T1000 (cell line): ENCODE data around the gene FZD10.

ENCODE experiments used
- DNase-seq: peaks from one replicate; lab custom pipeline; 2025; ENCODE audit warnings: mixed read lengths; lab: John Stamatoyannopoulos, UW

The FZD10 gene, protein sequence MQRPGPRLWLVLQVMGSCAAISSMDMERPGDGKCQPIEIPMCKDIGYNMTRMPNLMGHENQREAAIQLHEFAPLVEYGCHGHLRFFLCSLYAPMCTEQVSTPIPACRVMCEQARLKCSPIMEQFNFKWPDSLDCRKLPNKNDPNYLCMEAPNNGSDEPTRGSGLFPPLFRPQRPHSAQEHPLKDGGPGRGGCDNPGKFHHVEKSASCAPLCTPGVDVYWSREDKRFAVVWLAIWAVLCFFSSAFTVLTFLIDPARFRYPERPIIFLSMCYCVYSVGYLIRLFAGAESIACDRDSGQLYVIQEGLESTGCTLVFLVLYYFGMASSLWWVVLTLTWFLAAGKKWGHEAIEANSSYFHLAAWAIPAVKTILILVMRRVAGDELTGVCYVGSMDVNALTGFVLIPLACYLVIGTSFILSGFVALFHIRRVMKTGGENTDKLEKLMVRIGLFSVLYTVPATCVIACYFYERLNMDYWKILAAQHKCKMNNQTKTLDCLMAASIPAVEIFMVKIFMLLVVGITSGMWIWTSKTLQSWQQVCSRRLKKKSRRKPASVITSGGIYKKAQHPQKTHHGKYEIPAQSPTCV

DNA sequence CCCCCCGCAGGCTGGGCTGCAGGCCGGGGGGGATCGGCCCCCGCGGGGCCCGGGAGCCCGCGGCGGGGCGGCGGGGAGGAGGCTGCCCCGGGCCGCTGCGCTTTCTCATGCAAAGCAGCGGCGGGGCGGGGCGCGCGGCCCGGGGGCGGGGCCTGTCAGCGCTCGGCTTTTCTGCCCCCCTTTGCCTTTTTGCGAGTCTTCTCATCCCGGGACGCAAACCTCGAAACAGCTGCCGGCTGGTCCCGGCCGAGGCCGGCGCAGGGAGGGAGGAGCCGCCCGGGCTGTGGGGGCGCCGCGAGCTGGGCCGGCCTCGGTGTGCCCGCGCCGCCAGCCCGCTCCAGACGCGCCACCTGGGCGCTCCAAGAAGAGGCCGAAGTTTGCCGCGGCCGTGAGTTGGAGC lies at the start of gene FZD10:
Gene FZD10, plus strand, starts transcription at position 198 of the 400 bp plus-strand sequence. CDS start 479 bp downstream, outside the sequence.
- no peak for DNase-seq

DNA sequence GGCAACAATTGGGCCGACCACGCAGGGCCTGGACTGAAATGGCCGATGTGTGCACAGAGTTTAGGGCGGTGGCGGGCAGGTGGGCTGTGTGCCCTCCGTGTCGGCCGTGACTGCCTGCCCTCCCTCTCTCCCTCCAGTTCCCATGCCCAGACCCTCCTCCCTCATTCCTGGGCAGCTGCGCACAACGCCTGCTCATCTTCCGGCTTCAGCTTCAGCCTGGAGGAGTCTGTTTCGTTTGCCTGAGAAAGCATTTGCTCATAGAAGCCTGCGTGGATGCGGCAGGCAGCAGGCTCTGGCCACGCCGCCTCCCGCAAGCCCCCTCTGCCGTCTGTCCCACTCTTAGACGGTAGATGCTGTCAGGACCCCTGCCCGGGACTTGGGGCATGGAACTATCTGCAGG lies 47.3 kb upstream of the FZD10 start:
- DNase-seq = no peak

DNA sequence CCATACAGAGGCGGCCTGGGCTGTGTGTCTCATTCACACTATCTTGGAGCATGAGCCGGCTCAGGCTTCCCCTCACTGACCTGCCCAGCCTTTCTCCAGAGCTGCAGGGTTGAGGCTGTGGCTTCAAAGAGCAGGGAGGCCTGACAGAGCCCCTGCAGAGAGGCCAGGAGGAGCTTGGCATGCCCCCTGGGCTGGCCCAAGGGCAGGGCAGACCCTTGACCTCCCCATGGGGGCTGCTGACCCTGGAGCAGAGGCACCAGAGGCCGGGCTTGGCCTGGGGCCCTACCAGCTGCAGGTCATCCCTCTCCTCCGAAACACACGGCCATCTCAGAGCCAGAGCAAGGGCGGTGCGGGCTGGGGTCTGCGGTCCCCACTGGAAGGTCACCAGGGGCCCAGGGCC lies 46.6 kb upstream of the FZD10 start:
- DNase-seq = no peak

DNA sequence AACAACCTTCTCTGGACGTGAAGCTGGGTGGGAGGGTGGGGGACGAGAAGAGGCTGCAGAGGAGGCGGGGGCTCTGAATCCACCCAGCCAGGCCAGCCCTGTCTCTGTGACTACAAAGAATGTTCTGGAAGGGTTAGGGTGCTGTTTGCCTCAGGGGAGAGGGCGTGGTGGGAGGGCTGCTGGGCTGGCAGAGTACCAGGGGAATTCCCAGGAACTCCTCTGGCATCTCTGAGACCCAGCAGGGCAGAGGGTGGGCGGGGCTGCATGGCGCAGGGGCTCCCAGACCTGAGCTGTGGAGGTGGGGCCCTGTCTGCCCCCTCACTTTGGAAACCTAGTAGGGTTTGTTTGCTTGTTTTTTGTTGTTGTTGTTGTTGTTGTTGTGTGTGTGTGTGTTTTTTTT lies 45.5 kb upstream of the FZD10 start:
- no peak for DNase-seq

DNA sequence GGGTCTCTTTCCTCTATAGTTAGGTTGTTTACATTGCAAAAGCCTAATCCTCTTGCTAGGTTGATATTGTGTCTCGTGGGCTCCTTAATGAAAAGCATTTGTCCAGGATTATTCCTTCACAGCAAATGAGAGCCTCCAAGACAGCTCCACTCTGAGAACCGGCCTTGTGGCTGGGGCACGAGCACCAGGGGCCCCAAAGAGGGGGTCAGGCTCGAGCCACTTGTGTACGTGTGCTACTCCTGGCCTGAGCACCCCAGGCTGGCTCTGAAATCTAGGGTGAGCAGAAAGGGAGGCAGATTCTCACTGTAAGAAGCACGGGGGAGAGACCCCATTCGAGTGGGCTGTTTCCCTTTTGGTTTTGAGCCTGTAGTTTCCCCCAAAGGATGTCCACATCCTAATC lies 45.0 kb upstream of the FZD10 start:
- DNase-seq = no peak

DNA sequence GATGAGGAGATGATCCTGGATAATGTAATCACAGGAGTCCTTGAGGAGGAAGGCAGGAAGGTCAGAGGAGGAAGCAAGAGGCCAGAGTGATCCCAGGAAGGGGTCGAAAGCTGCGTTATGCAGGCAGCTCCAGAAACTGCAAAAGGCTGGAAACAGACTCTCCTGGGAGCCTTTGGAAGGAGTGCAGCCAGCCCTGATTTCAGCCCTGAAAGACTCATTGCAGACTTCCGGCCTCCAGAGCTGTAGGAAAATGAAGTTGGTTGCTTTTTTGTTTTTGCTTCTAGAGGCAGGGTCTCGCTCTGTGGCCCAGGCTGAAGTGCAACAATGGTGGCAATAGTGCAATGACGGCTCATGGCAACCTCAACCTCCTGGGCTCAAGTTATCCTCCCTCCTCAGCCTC lies 44.6 kb upstream of the FZD10 start:
- no peak for DNase-seq

DNA sequence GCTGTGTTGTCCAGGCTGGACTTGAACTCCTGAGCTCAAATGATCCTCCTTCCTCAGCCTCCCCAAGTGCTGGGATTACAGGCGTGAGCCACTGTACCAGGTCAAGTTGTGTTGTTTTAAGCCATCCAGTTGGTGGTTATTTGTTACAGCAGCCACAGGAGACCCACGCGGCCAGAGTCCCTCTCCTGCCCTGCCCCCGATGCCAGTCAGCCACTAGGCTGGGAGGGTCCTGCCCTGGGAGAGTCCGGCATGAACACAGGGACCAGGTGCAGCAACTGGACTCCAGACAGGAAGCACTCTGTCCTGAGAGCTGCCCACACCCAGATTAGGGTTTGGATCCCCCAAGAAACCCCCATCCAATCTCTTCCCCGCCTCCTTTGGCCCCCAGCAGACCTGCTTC lies 44.1 kb upstream of the FZD10 start:
- no peak for DNase-seq

DNA sequence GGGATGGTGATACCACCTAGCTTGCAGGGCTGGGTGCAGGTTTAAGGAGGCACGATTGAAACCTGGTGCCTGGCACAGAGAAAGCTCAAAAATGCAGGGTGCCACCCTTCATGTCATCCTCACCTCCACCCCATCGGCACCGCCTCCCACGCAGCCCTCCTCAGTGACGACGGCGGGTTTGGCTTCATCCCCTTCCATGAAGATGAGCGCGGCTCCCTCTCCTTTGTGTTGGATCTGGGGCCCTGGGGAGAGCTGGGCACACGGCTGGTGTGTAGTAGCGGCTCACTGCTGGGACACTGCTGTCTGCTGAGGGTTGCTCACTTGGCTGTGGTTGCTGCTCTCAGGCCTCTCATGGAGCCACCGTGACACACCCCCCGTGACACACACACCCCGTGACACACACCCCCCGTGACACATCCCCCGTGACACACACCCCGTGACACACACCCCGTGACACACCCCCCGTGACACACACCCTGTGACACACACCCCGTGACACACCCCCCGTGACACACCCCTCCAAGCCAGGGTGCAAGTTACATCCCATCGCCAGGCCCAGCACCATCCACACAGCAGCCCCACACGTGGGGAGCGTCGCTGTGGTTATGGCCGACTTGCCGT lies 42.9 kb upstream of the FZD10 start:
- DNase-seq = no peak

DNA sequence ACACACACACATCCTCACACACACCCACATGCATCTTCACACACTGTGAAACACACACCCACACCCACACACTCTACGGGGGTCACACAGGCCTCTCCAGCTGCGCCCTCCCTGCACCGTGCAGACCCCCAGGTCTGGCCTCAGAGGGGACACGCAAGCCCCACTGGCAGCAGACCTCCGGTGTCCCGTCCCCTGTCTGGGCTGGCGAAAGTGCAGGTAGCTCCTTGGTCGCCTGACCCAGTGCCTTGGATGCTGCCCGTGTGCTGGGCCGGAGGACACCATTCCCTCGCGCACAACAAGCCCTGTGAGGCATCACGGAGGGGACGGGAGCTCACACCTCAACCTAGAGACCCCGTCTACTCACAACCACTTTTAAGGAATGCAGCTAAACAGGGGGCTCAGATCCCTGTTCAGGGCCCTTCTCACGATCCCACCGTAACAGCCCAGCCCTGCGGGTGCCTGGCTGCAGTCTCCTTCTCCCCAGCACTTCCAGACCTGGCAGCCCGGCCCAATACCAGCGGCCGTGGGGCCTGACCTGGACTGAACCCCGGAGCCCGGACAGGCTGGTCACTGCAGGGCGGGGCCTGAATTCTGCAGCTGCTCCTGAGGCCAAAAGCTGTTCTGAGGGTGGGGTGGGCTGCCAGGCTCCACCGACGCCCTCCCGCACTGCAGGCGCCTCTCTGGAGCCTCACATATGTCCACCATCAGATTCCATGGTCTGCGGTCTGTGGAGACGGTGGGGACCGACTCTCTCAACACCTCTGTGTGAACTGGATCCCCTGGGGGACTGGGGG lies 42.1 kb upstream of the FZD10 start:
- DNase-seq = no peak

DNA sequence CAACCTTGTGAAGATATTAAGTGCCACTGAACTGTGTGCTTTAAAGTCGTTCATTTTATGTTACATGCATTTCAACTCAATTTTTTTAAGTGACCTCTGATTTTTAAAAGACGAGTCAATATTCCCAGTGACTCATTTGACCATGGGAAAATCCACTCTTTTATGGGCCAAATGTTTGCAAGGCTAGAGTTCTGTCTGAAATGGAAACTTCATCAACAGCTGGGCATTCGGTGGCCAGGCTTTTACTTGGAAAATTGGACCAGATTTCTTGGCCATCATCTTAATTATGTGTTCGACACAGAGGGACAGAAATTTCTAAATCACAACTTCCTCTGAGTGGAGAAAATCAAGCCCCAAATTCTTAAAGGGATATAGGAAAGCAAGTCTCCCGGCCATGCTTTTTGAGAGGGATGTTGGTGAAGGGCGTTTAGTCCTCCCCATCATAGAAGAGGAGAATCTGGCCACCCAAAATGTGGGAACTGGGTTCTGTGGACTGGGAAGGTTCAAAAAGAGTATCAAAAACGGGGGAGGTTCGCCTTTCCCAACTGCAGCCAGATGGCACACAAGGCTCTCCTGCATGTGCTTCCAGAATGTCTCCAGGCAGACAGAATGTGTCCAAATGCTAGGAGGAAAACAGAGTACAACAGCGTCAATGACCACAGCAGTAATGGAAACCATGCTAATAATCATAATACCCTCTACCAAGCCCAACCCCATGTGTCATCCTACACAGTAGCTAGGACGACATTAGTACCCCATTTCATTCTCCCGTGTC lies 40.9 kb upstream of the FZD10 start:
- no peak for DNase-seq

DNA sequence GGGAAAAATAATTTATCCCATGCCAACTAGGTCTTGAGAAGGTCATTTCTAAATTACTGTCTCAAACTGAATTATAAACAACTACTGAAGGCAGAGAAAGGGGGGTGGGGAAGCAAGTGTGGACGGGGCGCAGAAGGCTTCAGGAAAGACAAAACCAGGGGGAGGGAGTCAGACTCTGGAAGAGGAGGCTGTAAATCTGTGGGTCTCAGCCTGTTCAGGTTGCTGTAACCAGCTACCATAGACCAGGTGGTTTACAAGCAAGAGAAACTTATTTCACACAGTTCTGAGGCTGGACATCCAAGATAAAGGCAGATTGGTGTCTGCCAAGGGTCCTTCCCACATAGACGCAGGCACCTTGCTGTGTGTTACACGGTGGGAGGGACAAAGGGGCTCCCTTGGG lies 39.9 kb upstream of the FZD10 start:
- DNase-seq = no peak

DNA sequence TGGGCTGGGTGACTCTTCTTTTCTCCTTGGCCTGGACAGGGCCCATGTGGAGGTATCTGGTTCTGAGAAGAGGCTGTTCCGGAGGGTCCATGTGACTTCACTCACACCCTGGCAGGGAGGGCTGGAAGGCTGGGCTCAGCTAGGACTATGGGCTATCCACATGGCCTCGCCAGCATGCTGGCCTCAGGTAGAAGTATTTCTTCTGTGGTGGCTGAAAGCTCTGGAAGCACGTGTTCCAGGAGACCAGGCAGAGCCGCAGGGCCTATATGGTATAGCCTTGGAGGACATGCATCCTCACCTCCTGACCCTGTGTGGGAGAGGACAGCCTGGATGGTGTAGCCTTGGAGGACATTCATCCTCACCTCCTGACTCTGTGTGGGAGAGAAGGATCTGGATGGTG lies 38.2 kb upstream of the FZD10 start:
- no peak for DNase-seq

DNA sequence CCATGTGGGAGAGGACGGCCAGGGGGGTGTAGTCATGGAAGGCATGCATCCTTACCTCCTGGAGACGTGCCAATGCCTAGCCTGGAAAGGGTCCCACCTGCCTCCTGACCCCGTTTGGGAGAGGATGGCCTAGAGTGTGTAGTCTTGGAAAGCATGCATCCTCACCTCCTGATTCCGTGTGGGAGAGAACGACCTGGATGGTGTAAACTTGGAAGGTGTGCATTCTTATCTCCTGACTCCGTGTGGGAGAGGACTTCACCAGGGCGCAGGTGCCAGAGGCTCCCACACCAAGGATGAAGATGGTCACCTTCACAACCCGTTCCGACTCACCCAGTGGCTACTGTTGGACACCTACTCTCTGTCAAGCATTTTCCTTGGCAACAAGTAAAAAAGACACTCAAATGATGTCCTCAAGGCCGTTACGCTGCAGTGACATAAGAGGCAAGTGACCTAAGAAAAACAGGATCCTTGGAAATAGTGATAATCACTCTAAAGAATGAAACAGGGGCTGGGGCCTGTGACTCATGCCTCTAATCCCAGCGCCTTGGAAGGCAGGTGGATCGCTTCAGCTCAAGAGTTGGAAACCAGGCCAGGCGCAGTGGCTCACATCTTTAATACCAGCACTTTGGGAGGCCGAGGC lies 37.5 kb upstream of the FZD10 start:
- DNase-seq = no peak

DNA sequence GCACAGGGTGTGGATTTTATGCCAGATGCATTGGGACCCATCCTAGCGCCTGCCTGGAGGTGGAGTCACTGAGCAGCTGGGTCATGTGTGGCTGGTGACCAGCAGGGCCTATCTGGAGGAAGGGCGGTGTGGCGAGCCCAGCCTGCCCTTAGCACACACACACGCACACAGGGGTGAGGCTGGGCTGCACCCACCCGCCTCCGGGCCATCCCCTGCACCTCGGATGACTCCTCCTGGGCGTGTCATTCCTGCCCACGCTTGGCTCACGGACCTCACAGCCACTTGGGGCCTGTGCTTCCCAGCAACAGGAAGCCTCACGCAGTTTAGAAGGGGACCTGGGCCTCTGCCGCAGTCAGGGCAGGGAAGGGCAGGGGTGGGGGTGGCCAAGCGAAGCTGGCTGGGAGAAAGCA lies 36.2 kb upstream of the FZD10 start:
- DNase-seq = no peak

DNA sequence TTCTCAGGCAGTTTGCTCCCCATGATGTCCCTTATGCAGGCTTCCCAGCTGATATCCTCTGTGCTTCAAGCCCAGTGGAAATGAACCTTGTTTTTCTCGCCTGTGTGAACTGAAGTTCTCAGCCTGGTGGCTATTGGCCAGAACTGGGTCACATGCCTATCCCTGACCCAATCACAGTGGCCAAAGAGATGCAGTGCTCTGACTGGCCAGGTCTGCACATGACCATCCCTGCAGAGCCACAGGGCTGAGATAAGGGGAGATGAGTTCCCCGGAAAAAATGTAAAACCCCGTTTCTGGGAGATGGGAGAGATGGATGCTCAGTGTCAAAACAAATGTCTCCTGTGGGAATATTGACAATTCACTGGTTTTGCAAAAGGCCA lies 34.7 kb upstream of the FZD10 start:
- no peak for DNase-seq

DNA sequence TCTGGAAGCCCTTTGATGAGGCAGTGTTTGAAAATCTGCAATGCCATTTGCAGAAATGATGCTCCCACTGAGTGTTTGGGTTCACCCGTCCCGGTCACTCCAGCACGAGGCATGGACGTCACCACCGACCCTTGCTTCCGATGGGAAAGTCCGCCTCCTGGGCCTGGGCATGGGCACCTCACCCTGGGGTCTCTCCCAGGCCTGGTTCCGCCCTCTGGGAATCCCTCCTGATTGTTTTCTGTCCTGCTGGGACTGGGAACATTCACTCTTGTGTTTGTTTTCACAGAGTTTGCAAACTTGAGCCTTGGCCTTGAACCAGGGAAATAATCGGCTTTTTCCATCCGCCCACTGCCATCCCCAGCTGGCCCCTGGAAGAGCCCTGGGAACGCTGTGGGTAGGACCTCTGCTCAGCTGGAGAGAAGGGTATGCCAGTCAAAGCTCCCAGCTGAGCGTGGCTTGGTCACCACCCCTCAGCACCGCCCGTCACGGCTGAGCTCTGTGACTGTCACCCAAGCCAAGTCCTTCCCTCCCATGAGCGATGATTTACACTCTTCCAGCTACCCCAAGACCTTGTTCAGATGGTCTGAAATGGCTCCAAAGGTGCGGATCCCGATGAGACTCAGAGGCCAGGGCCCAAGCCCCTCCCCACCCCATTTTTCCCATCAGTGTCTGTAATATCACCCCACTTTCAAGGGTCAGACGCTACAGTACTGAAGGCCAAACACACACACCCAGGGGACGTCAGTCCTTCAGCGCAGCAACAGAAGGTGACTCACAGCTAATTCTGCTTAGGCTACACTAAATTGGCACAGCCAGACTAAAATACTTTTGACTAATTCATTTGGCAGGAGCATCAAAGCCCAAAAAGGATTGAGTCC lies 34.1 kb upstream of the FZD10 start:
- DNase-seq = no peak

DNA sequence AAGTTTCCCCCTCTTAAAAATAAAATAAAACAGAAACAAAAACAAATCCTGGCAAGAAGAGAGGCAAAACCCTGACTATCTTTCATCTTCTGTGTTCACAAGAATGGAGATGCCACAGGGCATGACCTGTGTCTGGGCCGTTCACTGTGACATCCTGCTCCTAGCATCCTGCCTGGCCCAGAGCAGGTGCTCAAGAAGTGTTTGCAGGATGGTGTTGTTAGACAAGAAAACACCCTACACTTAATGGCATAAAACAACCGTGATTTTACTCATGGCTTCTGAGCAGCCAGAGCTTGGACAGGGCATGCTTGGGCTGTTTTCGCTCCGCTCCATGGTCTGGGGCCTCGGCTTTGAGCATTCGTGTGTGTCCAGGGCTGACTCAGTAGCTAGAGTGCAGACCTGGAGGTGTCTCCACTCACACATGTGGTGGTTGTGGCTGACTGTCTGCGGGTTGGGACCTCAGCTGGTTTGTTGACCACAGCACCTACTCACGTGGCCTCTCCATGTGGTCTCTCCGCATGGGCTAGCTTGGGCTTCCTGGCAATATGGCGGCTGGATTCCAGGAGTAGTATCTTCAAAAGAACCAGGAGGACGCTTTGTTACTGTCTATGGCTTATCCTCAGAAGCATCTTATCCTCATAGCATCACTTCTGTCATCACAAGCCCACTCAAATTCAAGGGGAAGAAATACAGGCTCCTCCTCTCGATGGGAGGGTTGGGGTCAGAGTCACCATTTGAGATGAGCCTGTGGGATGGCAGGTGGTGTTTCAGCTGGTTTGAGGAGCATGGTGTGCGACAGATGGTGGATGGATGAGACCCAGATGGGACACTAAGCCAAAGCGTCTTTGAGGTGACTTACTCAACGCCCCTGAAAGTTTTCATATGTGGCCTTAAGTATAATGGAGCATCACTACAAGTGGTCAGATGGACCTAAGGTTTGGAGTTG lies 33.2 kb upstream of the FZD10 start:
- DNase-seq = no peak

DNA sequence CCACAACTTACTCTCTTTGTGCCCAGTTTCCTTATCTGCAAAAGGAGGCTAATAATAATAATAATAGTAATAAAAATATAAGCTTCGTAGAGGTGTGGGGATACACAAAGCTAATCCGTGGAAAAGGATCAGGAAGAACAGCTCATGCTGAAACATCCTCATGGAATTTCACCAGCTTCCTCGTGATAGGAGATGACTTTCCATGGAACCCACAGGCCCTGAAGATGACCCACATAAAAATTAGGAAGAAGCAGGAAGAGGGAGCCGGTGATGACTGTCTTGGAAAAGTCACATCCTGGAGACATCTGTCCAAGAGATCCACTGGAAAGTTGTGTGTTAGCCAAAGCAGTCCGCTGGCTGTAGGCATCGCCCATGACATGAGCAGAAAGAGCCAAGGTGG lies 31.9 kb upstream of the FZD10 start:
- DNase-seq = no peak

DNA sequence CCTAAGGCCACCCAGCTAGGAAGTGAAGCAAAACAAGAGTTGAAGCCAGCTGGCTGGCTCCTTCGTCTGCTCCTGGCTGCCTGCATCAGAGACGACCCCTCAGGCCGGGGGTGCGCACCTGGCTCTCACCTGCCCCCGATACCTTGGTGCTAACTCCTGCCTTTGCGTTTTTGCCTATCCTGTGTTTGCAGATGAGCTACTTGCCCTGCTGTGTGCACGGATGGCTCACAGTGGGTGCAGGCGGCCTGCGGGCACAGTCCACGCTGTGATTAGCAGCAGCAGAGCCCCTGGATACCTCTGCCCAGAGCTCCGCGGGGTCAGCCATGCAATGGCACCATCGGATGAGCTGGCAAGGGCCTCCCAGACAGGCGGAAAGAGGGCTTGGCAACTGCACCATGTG lies 31.2 kb upstream of the FZD10 start:
- DNase-seq = no peak
